K562 (cell line): ENCODE results near the gene BCAN. TPM values are rescaled to one million over a fixed set of nuclear protein-coding genes. Genes with fewer than 3 reads are reported as not detected.

Source experiments
- BRD9 ChIP-seq: fragments of 450-650 bp; IDR thresholded peaks from 2 replicates; pipeline ENCODE4 v1.6.1; 2018; ENCODE audit warnings: low read depth; ENCODE audit not compliant: partially characterized antibody
- CTCFL ChIP-seq: IDR thresholded peaks from 2 replicates; pipeline ENCODE4 v1.6.1; 2011; ENCODE audit warnings: borderline replicate concordance, low read depth, mild to moderate bottlenecking, moderate library complexity, low read length; ENCODE audit not compliant: insufficient read depth, poor library complexity, severe bottlenecking
- EGR1 ChIP-seq: fragments of 450-650 bp; conservative IDR thresholded peaks from 2 replicates; pipeline ENCODE4 v1.6.1; 2017; ENCODE audit warnings: mild to moderate bottlenecking
- ETV1 ChIP-seq: fragments of 450-650 bp; conservative IDR thresholded peaks from 2 replicates; pipeline ENCODE4 v1.6.1; 2016; ENCODE audit warnings: missing genetic modification characterization, control low read depth, low read depth, missing compliant biosample characterization
- HNRNPL ChIP-seq: fragments of 200-400 bp; formaldehyde crosslinking; IDR thresholded peaks from 2 replicates; pipeline ENCODE4 v1.6.1; 2017; ENCODE audit warnings: low read depth, mild to moderate bottlenecking, low read length
- LEF1 ChIP-seq: fragments of 450-650 bp; IDR thresholded peaks from 2 replicates; pipeline ENCODE4 v1.6.1; 2016; ENCODE audit warnings: mild to moderate bottlenecking
- MAZ ChIP-seq, 2 experiments: fragments of 450-650 bp in 1 of 2; sonication (generic) in 1 of 2; formaldehyde crosslinking; IDR thresholded peaks in 1 of 2; conservative IDR thresholded peaks in 1 of 2; 2 replicates each; pipeline versions ENCODE4 v1.4.0 to v1.5.0; 2020; ENCODE audit warnings: mild to moderate bottlenecking in 1 of 2, missing genetic modification reagents in 1 of 2
- MTA3 ChIP-seq: fragments of 450-650 bp; formaldehyde crosslinking; IDR thresholded peaks from 2 replicates; pipeline ENCODE4 v1.6.1; 2017; ENCODE audit warnings: mild to moderate bottlenecking, borderline replicate concordance
- RAD21 ChIP-seq, 2 experiments: fragments of 250-450 bp in 1 of 2; fragments of 450-650 bp in 1 of 2; sonication (Bioruptor Pico) in 1 of 2; formaldehyde crosslinking in 1 of 2; IDR thresholded peaks in 1 of 2; conservative IDR thresholded peaks in 1 of 2; 2 replicates each; pipeline versions ENCODE4 v1.4.0 to v1.8.0; 2020 to 2022; ENCODE audit warnings: mild to moderate bottlenecking in 2 of 2, moderate library complexity in 1 of 2
- RBBP5 ChIP-seq: fragments of 200-600 bp; sonication (generic); IDR thresholded peaks from 2 replicates; pipeline ENCODE4 v1.6.1; 2012; ENCODE audit warnings: borderline replicate concordance, mild to moderate bottlenecking, low read length, control low read depth, inconsistent platforms; ENCODE audit not compliant: insufficient read depth, poor library complexity, severe bottlenecking
- SMAD4 ChIP-seq: fragments of 250-450 bp; sonication (Bioruptor Pico); conservative IDR thresholded peaks from 2 replicates; pipeline ENCODE4 v1.8.0; 2021; ENCODE audit warnings: inconsistent platforms, mild to moderate bottlenecking, moderate library complexity
- SMARCA4 ChIP-seq: fragments of 450-650 bp; IDR thresholded peaks from 2 replicates; pipeline ENCODE4 v1.6.1; 2016
- TARDBP ChIP-seq: fragments of 450-650 bp; IDR thresholded peaks from 2 replicates; pipeline ENCODE4 v1.6.1; 2016
- TFAP4 ChIP-seq: sonication (generic); formaldehyde crosslinking; IDR thresholded peaks from 2 replicates; pipeline ENCODE4 v1.8.0; 2022; ENCODE audit warnings: missing genetic modification reagents, mild to moderate bottlenecking, moderate library complexity, borderline replicate concordance
- ZFPM2 ChIP-seq: fragments of 250-450 bp; sonication (Bioruptor Pico); IDR thresholded peaks from 2 replicates; pipeline ENCODE4 v1.5.1; 2022; ENCODE audit warnings: mild to moderate bottlenecking
- ZFX ChIP-seq: sonication (generic); formaldehyde crosslinking; IDR thresholded peaks from 2 replicates; pipeline ENCODE4 v1.8.0; 2022; ENCODE audit warnings: mild to moderate bottlenecking, missing genetic modification reagents, moderate library complexity
- ZMIZ1 ChIP-seq, 2 experiments: fragments of 150-350 bp in 1 of 2; IDR thresholded peaks; 2 replicates each; pipeline ENCODE4 v1.6.1; 2012 to 2016; ENCODE audit warnings: low read depth in 2 of 2, low read length in 2 of 2, mild to moderate bottlenecking in 1 of 2, moderate library complexity in 1 of 2
- ZNF121 ChIP-seq: sonication (generic); formaldehyde crosslinking; conservative IDR thresholded peaks from 2 replicates; pipeline ENCODE4 v1.8.0; 2022; ENCODE audit warnings: missing genetic modification reagents
- ZNF232 ChIP-seq: sonication (generic); formaldehyde crosslinking; IDR thresholded peaks from 2 replicates; pipeline ENCODE4 v1.8.0; 2022; ENCODE audit warnings: mild to moderate bottlenecking, missing genetic modification reagents
- ZNF311 ChIP-seq: fragments of 250-450 bp; sonication (Bioruptor Pico); IDR thresholded peaks from 2 replicates; pipeline ENCODE4 v1.4.0; 2020; ENCODE audit warnings: mild to moderate bottlenecking, moderate library complexity
- polyA plus RNA-seq, 8 experiments: library from polyadenylated mRNA; depleted of rRNA in 4 of 8; stranded (reverse) in 5 of 8; unstranded in 3 of 8; fragments of >200 nt; fragmentation: Nextera tagmentation in 2 of 8; fragmentation: Illumina TruSeq in 1 of 8; extraction: Ambion mirVana in 2 of 8; extraction: Trizol in 1 of 8; gene quantifications; 2 replicates each; pipeline versions ENCODE4 v1.2.1 to v1.2.3, GENCODE V29; 2011 to 2014; ENCODE audit warnings: inconsistent platforms in 1 of 8, missing spikeins in 1 of 8
- total RNA-seq, 7 experiments: library from RNA; depleted of rRNA in 6 of 7; stranded (reverse); fragments of >200 nt in 6 of 7; fragmentation: Illumina TruSeq in 2 of 7; extraction: Trizol in 2 of 7; gene quantifications; 2 replicates each; pipeline versions ENCODE4 v1.2.1 to v1.2.3, GENCODE V29; 2011 to 2021; ENCODE audit warnings: low replicate concordance in 1 of 7

The BCAN gene
- total and polyA plus RNA-seq, 9 of the 15 experiments (the other 6 are each of a cell fraction or from before 2014, with no cell fraction given): 0.04 to 0.33 (median 0.14) TPM; not detected in 5

GRCh38 chr1:156705918-156706656 lies 64.2 kb downstream of the BCAN start (continued):
- TF ChIP-seq TFAP4 (CRISPR knock-in tag) (peak; percentile 76), BRD9 (peak; percentile 96), EGR1 (peak; percentile 98), ZMIZ1 (IDR thresholded peaks at IDR 0.05; ENCODE audit: low read depth in 2 of 2, low read length in 2 of 2) (no peak), MTA3 (peak; percentile 54; the same call in 1 of the 2 replicates), ZNF311 (0 out of 2 replicates have a peak, but pooled peaks have one; percentile 11), HNRNPL (no peak), ZFPM2 (CRISPR knock-in tag) (no peak), ZFX (CRISPR knock-in tag) (peak; percentile 58; the same call in 1 of the 2 replicates), CTCFL (peak; percentile 66), ZNF121 (CRISPR knock-in tag) (no peak), RBBP5 (peak; percentile 34), TARDBP (0 out of 2 replicates have a peak, but pooled peaks have one; percentile 27), SMARCA4 (peak; percentile 64), LEF1 (0 out of 2 replicates have a peak, but pooled peaks have one; percentile 27), ZNF232 (no peak), RAD21 (CRISPR knock-in tag; conservative IDR thresholded peaks at IDR 0.05 in 1 of 2, IDR thresholded peaks at IDR 0.05 in 1 of 2) (peak; percentile 94 to 96), ETV1 (tag) (peak; percentile 71; the same call in 1 of the 2 replicates), SMAD4 (CRISPR knock-in tag) (peak; percentile 29; the same call in 1 of the 2 replicates), MAZ (CRISPR knock-in tag; conservative IDR thresholded peaks at IDR 0.05 in 1 of 2, IDR thresholded peaks at IDR 0.05 in 1 of 2) (peak; percentile 90 to 98)
